ENCODE data around the gene RNF114.

DNA sequence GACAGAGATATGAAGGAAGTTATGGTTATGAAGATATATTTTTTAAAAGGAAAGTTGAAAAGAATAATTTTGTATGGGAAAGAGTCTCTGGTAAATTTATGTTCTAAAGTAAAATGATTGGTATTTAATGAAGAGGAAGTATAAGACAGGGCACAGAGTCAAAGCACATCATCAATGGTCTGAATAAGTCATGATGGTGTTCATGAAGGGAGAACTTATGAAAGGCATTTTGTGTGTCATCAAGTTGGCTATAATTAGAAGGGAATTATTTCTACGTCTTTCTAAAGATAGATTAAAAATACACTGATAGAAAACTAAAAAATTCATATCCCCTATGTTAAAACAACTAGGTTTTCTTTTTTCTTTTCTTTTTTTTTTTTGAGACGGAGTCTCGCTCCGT, 25.2 kb downstream of the RNF114 start:
- TF ChIP-seq, protein P1, sequence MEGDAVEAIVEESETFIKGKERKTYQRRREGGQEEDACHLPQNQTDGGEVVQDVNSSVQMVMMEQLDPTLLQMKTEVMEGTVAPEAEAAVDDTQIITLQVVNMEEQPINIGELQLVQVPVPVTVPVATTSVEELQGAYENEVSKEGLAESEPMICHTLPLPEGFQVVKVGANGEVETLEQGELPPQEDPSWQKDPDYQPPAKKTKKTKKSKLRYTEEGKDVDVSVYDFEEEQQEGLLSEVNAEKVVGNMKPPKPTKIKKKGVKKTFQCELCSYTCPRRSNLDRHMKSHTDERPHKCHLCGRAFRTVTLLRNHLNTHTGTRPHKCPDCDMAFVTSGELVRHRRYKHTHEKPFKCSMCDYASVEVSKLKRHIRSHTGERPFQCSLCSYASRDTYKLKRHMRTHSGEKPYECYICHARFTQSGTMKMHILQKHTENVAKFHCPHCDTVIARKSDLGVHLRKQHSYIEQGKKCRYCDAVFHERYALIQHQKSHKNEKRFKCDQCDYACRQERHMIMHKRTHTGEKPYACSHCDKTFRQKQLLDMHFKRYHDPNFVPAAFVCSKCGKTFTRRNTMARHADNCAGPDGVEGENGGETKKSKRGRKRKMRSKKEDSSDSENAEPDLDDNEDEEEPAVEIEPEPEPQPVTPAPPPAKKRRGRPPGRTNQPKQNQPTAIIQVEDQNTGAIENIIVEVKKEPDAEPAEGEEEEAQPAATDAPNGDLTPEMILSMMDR (conservative IDR thresholded peaks at IDR 0.05) = no peak
- TF ChIP-seq ZFX (IDR thresholded peaks at IDR 0.05) = no peak

Measured in C4-2B (cell line).